ENCODE measurements around the gene WNT3.

Gene WNT3

GRCh38 chr17:46834846-46835245, 16.4 kb upstream of the WNT3 start:
- DNase-seq = no peak

- no peak for DNase-seq
Observed at GRCh38 chr17:46833840-46834208, 15.3 kb upstream of the WNT3 start.

- no peak for DNase-seq
Observed at GRCh38 chr17:46832945-46833839, 14.7 kb upstream of the WNT3 start.

DNA sequence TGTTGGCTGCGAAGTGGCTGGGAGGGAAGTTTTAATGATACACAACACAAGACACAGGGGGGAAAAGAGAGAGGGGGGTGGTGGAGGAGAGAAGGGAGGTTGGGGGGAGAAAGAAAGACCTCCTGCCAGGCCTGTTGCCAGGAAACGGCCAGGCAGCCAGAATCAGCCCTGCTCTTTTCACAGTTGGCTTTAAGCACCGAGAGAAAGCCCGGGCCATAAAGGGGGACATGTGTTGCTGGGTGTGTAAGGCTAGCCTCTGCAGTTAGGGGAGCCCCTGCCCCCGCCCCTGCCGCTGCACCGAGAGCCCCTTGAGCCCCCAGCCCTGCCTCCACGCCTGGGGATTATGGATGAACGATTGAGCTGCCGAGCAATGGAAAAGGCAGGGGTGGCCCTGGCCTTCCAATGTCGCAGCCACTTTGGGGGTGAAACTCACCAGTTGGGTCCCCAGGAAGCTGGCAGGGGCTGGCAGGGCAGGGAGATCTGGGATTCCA, 13.9 kb upstream of the WNT3 start:
- DNase-seq = no peak

- no peak for DNase-seq
Observed at GRCh38 chr17:46831573-46832330, 13.3 kb upstream of the WNT3 start.

DNA sequence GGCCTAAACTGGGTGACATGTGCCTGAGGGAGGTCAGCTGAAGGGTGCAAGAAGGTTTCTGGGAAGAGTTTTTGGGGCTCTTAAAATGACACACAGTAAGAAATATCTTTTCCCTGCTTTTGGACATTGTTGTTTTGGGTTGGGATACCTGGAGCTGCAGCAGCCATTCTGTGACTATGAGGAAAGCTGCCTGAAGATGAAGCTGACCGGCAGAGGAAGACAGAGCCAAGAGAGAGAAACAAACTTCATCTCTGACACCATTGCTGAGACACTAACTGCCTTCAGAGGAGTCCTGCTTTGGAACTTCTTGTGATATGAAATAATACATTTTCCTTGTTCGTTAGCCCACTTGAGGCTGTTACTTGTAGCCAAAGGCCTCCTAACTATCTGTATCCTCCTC, 8.8 kb upstream of the WNT3 start:
- DNase-seq = no peak

DNA sequence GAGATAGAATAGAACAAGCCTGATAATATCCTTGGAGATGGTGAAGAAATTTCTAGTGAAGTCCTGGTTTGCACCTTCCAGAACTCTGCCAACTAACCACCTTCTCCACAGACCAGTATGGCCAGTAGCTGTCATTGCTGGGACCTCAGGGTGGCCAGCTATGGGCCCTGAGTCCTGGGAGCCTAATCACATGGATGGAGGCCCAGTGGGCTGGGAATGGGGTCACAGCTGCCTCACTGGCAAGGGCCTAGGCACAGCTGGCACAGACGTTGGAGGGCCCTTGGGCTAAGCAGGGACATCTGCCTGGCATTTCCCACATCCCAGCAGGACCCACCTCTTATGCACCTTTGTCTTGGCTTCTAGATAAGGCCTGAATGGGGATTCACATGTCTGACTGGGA, 7.6 kb upstream of the WNT3 start:
- no peak for DNase-seq

GRCh38 chr17:46823657-46824056, 5.2 kb upstream of the WNT3 start:
- no peak for DNase-seq

DNA sequence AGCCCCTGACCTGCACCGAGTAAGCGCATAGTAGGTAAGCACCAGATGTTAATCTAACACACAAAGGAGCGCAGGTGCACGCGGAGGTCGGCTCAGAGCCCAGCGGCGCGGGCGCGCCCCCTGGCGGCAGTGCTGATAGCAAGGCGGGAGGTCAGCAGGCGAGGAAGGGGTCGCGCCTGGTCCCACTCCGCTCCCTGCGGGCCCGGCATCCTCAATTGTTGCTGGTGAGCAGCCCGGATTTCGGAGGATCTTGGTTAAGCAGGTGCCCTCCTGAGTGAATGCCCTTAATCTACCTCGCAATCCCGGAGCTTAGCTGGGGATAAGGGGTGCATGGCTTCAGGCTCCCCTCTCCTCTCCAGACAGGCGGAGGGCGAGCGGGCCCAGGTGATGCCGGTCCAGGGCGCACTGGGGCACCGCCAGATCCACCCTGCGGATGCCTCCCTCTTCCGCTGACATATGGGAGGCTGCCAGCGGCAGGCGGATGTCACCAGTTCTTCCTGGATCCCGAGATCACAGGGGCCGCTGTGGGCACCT, 4.0 kb upstream of the WNT3 start:
- DNase-seq = peak; percentile 60

- no peak for DNase-seq
Observed at GRCh38 chr17:46821482-46822387, 3.2 kb upstream of the WNT3 start.

DNA sequence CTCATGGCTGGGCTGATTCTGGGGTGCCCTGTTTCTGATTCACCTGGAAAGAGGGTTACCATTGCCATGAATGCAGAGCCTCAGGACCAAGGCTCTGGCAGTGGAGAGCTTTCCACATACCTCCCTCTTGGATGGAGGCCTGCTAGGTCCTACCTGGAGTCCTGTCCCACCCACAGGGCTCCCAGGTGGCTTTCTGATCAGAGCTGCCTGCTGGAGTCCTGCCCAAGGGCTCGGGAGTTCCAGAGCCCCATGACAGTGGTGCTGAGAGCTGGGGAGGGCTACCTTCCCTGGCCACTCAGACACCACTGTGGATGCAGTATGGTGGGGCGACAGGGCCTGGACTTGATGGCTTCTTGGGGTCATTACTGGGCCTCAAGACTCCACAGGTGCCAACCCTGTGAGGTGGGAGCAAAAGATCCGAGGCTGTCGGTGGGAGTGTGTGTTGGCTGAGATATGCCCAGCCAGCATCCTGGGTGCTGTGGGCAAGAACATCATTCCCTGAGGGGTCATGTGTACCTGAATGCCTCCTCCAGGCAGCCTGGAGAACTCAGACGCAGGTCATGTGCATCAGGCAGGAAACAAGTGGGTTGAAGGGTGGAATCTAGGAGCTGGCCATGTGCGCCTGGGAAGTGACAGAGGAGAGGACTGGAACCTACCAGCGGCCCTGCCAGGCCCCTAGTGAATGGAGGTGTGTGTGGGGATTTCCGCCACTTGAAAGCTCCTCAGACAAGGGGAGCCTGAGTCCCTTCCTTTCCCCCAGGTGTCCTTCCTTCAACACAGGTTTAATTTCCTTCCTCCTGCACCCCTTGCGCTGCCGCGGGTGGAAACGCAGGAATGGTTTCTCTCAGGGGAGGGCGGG, 2.3 kb upstream of the WNT3 start:
- no peak for DNase-seq

DNA sequence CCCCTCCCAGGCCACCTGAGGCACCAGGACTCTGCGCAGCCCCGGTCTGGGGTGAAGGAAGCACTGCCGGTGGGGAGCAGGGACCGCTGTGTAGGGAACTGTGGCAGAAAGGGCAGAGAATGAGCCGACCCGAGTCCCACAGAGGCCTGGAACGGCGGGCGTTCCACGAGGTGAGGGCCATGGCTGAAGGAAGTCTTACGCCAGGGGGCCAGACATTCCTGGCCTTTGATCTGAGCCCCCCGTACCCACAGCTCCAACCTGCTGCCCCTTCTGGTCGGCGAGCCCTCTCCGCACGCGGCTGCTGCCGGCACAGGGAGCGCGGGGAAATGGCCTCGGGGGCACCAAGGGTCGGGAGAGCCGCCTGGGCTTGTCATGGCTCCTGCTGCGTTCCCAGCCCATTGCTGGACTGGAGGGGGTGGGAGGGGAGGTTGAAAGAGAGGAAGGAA, 1.4 kb upstream of the WNT3 start:
- DNase-seq = no peak

GRCh38 chr17:46818929-46819859, 702 bp upstream of the WNT3 start:
- peak; percentile 30 for DNase-seq

GRCh38 chr17:46817901-46818209, 637 bp downstream of the WNT3 start:
- no peak for DNase-seq

DNA sequence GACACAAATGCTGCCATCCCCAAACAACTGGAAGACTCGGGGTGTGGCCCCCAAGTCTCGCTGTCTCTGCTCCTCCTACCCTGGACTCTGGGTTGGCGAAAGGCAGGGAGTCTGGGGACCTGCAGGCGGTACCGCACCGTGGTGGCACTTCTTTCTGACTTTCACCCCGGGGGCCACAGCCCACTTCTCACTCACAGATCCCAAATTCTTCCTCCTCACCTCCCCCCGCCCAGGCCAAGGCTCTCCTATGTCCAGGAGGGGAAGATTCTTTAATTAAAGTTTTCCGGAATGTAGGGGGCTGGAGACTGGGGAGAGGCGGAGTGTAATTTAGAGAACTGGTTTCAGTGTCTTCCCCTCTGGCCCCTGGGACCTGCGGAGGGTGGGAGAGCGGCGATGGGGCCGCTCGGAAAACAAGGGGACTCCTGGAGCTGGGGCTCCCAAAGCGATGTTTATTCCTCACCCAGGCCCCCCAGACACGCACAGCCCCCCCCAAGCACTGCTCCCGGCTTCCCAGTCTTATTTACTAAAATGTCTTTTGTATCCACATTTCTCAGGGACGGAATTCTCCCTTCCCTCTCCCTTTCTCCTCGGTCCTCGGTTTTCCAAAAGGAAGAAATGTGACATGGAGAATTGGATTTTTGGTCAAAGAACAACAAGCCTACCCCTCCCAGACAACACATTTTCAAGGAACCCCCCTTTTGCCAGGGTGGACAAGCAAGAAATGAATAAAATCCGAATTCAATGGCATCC, 1.2 kb downstream of the WNT3 start:
- no peak for DNase-seq

DNA sequence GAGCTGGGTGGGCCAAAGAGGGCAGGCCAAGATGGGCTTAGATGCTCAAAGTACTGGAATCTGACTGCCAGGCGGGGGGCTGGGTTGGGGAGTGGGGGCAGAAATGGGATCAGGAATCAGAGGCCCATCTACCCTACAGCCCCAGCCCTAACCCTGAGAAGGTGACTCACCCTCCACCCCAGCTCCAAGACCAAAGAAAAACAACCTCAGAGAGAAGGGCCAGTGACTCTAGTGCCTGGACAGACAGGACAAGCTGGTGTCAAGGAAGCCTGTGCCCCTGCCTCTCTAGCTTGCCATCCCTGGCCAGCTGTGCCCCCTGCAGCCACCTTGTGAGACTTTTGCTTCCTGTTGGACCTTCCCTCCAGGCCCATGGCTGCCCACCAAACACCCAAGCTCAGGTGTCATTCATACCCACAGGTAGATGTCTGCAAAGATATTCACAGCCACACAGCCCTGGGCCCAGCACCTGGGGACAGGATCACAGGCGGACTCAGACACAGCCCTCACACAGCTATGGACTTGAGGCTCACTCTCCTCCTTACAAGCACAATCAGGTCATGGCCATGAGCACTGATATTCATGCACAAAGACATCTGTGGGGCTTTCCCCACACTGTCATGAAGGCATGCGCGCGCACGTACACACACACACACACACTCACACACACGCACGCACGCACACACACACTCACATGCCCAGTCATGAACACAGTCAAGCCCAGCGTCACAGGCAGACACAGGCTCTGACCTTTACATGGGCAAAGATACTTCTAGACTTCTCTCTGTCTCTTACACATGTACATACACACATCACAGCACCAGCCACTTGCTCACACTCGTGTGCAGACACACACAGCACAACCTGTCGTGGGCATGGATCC, 2.8 kb downstream of the WNT3 start:
- no peak for DNase-seq

DNA sequence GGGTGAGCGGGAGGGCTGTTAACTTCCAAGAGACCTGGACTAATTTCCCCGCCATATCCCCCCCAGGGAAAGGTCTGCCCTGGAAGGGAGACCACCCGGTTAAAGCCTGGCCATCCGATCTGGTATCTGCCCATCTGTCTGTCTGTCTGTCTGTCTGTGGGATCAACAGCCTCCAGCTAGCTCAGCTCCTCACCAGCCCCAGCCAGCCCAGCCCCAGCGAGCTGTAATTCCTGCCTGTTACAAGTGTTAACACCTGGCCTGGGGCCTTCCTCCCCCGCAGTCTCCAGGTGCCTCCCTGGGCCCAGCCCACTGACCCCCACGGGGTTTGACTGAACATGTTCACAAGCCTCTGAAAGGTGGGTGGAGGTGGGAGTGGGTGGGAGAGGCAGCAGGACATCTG, 4.0 kb downstream of the WNT3 start:
- DNase-seq = no peak

GRCh38 chr17:46813920-46814319, 4.6 kb downstream of the WNT3 start:
- DNase-seq = no peak
